ENCODE measurements around the gene SYCE3. TPM values are rescaled to one million over a fixed set of nuclear protein-coding genes. Genes with fewer than 3 reads are reported as not detected.

SYCE3 gene
- total and polyA plus RNA-seq, 9 of the 15 experiments (the other 6 are each of a cell fraction or from before 2014, with no cell fraction given), result 0.56 TPM; not detected in 8

DNA sequence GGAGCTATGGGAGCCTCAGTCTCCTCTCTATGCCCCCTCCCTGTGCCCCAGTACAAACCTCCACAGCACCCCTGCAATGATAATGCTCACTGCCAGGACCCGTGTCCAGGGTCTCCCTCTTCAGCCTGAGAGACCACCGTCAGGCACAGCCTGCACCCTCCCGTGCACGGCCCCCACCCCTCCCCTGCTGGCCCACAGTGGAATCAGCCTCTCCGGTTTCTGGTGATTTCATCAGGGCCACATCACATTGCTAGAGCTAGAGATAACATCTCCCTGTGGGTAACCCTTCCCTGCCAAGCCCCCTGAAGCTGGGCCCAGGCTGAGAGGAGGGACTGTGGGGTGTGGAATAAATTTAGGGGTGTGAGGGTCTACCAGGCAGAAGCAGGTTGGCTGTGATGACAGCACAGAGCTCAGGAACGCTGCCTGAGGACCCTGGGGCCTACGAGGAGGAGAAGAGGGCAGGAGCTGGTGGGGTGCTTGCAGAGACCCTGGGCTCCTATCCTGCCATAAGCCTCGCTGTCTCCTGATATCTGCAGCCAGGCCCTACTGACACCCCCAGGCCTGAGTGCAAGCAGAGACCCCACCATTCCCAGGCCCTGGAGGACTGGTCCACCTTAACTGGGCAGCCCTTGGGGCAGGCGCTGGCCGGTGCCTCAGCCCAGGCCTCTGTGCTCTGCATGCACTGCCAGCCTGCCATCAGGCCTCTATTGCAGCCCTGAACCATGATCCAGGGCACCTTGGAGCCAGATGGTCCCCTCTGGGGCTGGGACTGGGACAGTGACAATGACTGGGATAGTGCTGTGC, 17.0 kb downstream of the SYCE3 start, which contains the start of gene KLHDC7B (continued):
- TF ChIP-seq CBX2 (IDR thresholded peaks at IDR 0.05; ENCODE audit: insufficient read depth, low read length, poor library complexity, severe bottlenecking), result no peak
- TF ChIP-seq TAF1 (IDR thresholded peaks at IDR 0.05; ENCODE audit: control insufficient read depth, extremely low read depth, insufficient read depth, low read length, severe bottlenecking), result no peak
- TF ChIP-seq, protein P1, sequence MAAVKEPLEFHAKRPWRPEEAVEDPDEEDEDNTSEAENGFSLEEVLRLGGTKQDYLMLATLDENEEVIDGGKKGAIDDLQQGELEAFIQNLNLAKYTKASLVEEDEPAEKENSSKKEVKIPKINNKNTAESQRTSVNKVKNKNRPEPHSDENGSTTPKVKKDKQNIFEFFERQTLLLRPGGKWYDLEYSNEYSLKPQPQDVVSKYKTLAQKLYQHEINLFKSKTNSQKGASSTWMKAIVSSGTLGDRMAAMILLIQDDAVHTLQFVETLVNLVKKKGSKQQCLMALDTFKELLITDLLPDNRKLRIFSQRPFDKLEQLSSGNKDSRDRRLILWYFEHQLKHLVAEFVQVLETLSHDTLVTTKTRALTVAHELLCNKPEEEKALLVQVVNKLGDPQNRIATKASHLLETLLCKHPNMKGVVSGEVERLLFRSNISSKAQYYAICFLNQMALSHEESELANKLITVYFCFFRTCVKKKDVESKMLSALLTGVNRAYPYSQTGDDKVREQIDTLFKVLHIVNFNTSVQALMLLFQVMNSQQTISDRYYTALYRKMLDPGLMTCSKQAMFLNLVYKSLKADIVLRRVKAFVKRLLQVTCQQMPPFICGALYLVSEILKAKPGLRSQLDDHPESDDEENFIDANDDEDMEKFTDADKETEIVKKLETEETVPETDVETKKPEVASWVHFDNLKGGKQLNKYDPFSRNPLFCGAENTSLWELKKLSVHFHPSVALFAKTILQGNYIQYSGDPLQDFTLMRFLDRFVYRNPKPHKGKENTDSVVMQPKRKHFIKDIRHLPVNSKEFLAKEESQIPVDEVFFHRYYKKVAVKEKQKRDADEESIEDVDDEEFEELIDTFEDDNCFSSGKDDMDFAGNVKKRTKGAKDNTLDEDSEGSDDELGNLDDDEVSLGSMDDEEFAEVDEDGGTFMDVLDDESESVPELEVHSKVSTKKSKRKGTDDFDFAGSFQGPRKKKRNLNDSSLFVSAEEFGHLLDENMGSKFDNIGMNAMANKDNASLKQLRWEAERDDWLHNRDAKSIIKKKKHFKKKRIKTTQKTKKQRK (IDR thresholded peaks at IDR 0.05; ENCODE audit: borderline replicate concordance, low read depth, low read length), result no peak
- TF ChIP-seq HDAC6 (IDR thresholded peaks at IDR 0.05; ENCODE audit: low read depth, low read length), result no peak
- TF ChIP-seq, protein P2, sequence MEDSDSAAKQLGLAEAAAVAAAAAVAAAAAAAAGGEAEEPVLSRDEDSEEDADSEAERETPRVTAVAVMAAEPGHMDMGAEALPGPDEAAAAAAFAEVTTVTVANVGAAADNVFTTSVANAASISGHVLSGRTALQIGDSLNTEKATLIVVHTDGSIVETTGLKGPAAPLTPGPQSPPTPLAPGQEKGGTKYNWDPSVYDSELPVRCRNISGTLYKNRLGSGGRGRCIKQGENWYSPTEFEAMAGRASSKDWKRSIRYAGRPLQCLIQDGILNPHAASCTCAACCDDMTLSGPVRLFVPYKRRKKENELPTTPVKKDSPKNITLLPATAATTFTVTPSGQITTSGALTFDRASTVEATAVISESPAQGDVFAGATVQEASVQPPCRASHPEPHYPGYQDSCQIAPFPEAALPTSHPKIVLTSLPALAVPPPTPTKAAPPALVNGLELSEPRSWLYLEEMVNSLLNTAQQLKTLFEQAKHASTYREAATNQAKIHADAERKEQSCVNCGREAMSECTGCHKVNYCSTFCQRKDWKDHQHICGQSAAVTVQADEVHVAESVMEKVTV (CRISPR knock-in tag; IDR thresholded peaks at IDR 0.05), result no peak
- TF ChIP-seq MXI1 (IDR thresholded peaks at IDR 0.05; ENCODE audit: low read depth, low read length), result no peak
- no peak for TF ChIP-seq NBN (IDR thresholded peaks at IDR 0.05; ENCODE audit: low read depth)
- no peak for TF ChIP-seq KLF16 (IDR thresholded peaks at IDR 0.05)
- peak; percentile 68 for TF ChIP-seq POLR2H (tag; IDR thresholded peaks at IDR 0.05; ENCODE audit: low read depth)
- peak; percentile 53; the same call in 1 of the 2 replicates for TF ChIP-seq SMARCA4 (IDR thresholded peaks at IDR 0.05)
- peak; percentile 16; the same call in 1 of the 2 replicates for TF ChIP-seq ZNF197 (CRISPR knock-in tag; IDR thresholded peaks at IDR 0.05; ENCODE audit: low read depth)
- TF ChIP-seq TCF7L2 (IDR thresholded peaks at IDR 0.05; ENCODE audit: low read depth, low read length), result no peak
- TF ChIP-seq, protein P3, sequence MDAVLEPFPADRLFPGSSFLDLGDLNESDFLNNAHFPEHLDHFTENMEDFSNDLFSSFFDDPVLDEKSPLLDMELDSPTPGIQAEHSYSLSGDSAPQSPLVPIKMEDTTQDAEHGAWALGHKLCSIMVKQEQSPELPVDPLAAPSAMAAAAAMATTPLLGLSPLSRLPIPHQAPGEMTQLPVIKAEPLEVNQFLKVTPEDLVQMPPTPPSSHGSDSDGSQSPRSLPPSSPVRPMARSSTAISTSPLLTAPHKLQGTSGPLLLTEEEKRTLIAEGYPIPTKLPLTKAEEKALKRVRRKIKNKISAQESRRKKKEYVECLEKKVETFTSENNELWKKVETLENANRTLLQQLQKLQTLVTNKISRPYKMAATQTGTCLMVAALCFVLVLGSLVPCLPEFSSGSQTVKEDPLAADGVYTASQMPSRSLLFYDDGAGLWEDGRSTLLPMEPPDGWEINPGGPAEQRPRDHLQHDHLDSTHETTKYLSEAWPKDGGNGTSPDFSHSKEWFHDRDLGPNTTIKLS (IDR thresholded peaks at IDR 0.05; ENCODE audit: borderline replicate concordance, low read depth), result peak; percentile 45; the same call in 1 of the 2 replicates
- no peak for TF ChIP-seq CBFA2T2 (conservative IDR thresholded peaks at IDR 0.05)
- no peak for TF ChIP-seq ZNF830 (CRISPR knock-in tag; IDR thresholded peaks at IDR 0.05)
- TF ChIP-seq TAF9B (IDR thresholded peaks at IDR 0.05; ENCODE audit: partially characterized antibody), result no peak
- no peak for TF ChIP-seq HNRNPLL (IDR thresholded peaks at IDR 0.05; ENCODE audit: low read depth, low read length, poor library complexity, severe bottlenecking)
- no peak for TF ChIP-seq STAG1 (CRISPR knock-in tag; IDR thresholded peaks at IDR 0.05; ENCODE audit: borderline replicate concordance)
- TF ChIP-seq, protein P4, sequence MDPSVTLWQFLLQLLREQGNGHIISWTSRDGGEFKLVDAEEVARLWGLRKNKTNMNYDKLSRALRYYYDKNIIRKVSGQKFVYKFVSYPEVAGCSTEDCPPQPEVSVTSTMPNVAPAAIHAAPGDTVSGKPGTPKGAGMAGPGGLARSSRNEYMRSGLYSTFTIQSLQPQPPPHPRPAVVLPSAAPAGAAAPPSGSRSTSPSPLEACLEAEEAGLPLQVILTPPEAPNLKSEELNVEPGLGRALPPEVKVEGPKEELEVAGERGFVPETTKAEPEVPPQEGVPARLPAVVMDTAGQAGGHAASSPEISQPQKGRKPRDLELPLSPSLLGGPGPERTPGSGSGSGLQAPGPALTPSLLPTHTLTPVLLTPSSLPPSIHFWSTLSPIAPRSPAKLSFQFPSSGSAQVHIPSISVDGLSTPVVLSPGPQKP (CRISPR knock-in tag; IDR thresholded peaks at IDR 0.05), result no peak
- no peak for TF ChIP-seq PHTF2 (CRISPR knock-in tag; IDR thresholded peaks at IDR 0.05)

All from K562 (cell line).